Muscle of leg (tissue), 11 donors: Measurements from ENCODE around the gene MPO. TPM values are rescaled to one million over a fixed set of nuclear protein-coding genes. Genes with fewer than 3 reads are reported as not detected.
A peak's percentile ranks its signal among the peaks of the same experiment; 100 is the strongest.

Source experiments
- DNase-seq: peaks from one replicate; pipeline ENCODE4 v3.0.0; 2013
- H3K27ac ChIP-seq: one replicate; pipeline ENCODE4 v1.5.1; 2013; ENCODE audit warnings: mild to moderate bottlenecking, low read length, control low read depth
- H3K27me3 ChIP-seq: one replicate; pipeline ENCODE4 v1.6.1; 2013; ENCODE audit warnings: low read length; ENCODE audit not compliant: control insufficient read depth, insufficient read depth
- H3K36me3 ChIP-seq: one replicate; pipeline ENCODE4 v1.6.1; 2013; ENCODE audit warnings: low read length; ENCODE audit not compliant: control insufficient read depth, insufficient read depth
- H3K4me1 ChIP-seq: one replicate; pipeline ENCODE4 v1.6.1; 2013; ENCODE audit warnings: low read length; ENCODE audit not compliant: control insufficient read depth, insufficient read depth
- H3K4me3 ChIP-seq: one replicate; pipeline ENCODE4 v1.5.1; 2013; ENCODE audit warnings: low read length, control low read depth
- H3K9me3 ChIP-seq: replicated peaks from 2 replicates; pipeline ENCODE4 v1.6.1; 2013; ENCODE audit warnings: low read depth, low read length; ENCODE audit not compliant: control insufficient read depth
- WGBS: methylation state at CpG from one replicate; pipeline ENCODE4 v1.1.5; 2013; ENCODE audit warnings: missing lambda C conversion rate; ENCODE audit not compliant: insufficient coverage; 5-methylcytosine and 5-hydroxymethylcytosine counted together
- polyA plus RNA-seq, 8 donors: library from polyadenylated mRNA; unstranded; fragments of 120-200 nt; gene quantifications; one replicate each; pipeline versions ENCODE4 v1.2.1 to v1.2.3, GENCODE V29; 2013; ENCODE audit warnings: inconsistent platforms in 1 of 8, low replicate concordance in 1 of 8; ENCODE audit not compliant: insufficient read length in 8 of 8, insufficient read depth in 1 of 8
- total RNA-seq: library from RNA; stranded (reverse); fragments of 120-200 nt; gene quantifications from one replicate; pipeline ENCODE4 v1.2.4, GENCODE V29; 2013

MPO gene
- total and polyA plus RNA-seq, 9 donors, result 2.3 to 20.0 (median 10.8) TPM

- peaks cover 46% of the 10 kb centered on the region for H3K27me3 ChIP-seq
- no peak overlapping the region for H3K27ac ChIP-seq
- H3K4me3 ChIP-seq, result no peak overlapping the region
- H3K9me3 ChIP-seq, result no peaks in the 10 kb centered on the region
- no peaks in the 10 kb centered on the region for H3K36me3 ChIP-seq
- 55% methylated on average over 8 of the region's 11 CpGs for WGBS
- H3K4me1 ChIP-seq, result peaks cover 16% of the 10 kb centered on the region
- DNase-seq, result no peak
These were observed 44.6 kb upstream of the MPO start for GRCh38 chr17:58325289-58325726.

DNA sequence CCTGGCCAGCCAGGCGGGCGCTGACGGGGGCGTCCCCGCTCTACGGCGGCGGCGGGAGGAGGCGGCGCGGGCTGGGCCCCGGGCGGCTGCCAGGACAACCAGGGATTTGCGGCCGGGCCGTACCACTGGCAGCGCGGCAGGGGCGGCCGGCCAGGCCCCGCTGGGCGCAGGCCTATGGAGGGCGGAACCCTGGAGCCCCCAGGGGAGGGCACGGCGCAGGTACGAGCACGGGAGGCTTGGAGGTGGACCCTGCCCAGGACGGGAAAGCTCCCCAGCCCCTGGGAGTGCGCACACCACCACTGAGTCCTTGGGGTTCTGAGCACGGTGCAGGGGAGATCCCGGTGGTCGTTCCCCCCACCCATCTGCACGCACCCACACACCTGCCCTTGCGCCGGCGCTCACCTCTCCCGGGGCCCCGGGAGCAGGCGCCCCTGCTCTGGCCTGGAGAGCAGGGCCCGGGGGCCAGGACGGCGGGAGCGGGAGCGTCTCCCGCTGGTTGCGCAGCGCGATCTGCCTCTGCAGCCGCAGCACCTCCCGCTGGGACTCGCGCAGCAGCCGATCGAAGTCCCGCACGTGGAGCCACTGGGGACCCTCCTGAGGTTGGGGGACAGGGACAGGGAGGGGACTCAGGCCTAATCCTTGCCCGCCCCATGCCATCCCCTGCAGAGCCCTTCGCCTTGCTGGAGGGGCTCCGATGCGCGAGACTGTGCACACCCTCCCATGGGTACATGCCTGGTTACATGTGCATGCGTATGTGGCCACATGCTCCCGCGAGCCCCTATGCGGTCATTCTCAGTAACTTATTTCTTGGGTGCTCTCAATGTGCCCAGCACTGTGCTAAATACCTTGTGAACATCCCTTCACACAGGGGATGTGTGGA is 43.9 kb upstream of the MPO start:
- Histone ChIP-seq H3K4me1 (peaks cover 16% of the 10 kb centered on the region), H3K36me3 (no peaks in the 10 kb centered on the region), H3K4me3 (peak overlapping the region; percentile 45), H3K27ac (no peak overlapping the region), H3K9me3 (no peaks in the 10 kb centered on the region), H3K27me3 (peaks cover 46% of the 10 kb centered on the region)
- 6% methylated on average over 64 of the region's 66 CpGs for WGBS
- no peak for DNase-seq

GRCh38 chr17:58324056-58324408 is 43.3 kb upstream of the MPO start:
- Histone ChIP-seq H3K4me3 (peak overlapping the region; percentile 29), H3K9me3 (no peaks in the 10 kb centered on the region), H3K27ac (no peak overlapping the region), H3K36me3 (no peaks in the 10 kb centered on the region), H3K27me3 (peaks cover 42% of the 10 kb centered on the region), H3K4me1 (peaks cover 16% of the 10 kb centered on the region)
- 1% methylated on average over 10 of the region's 13 CpGs for WGBS
- DNase-seq, result no peak

DNA sequence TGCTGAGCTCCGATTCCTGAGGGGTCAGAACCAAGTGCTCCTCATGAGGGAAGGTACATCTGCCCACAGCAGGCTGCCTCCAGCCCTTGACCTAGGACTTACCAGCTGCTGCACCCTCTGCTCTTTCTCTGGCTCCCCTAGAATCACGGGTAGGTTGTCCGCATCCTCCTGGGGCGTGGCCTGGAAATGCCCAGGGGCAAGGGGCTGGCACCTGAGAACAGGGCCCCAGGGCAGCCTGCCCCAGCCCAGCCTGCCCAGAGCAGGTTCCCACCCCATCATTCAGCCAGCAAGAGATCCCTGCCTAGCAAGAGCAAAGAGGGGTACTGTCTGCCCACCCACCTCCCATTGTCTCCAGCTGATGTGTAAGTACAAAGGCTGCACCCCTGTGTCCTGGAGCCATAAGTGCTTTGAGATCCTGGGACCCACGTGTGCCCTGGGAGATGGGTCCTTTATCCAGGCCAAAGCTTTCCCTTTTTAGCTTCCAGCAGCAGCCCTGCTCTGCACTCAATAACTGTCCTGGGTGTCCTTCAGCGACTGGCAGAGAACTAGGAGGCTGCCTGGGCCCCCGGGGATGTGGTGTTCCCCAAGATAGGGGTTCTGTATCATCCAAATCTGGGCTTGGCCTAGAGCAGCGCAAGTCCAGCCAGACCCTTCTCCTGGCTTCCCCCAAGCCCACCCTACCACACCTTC is 42.8 kb upstream of the MPO start:
- Histone ChIP-seq H3K27me3 (peaks cover 38% of the 10 kb centered on the region), H3K4me1 (peaks cover 11% of the 10 kb centered on the region), H3K9me3 (no peaks in the 10 kb centered on the region), H3K27ac (no peak overlapping the region), H3K4me3 (peak overlapping the region; percentile 29), H3K36me3 (no peaks in the 10 kb centered on the region)
- no peak for DNase-seq
- 75% methylated on average over 7 of the region's 8 CpGs for WGBS

DNA sequence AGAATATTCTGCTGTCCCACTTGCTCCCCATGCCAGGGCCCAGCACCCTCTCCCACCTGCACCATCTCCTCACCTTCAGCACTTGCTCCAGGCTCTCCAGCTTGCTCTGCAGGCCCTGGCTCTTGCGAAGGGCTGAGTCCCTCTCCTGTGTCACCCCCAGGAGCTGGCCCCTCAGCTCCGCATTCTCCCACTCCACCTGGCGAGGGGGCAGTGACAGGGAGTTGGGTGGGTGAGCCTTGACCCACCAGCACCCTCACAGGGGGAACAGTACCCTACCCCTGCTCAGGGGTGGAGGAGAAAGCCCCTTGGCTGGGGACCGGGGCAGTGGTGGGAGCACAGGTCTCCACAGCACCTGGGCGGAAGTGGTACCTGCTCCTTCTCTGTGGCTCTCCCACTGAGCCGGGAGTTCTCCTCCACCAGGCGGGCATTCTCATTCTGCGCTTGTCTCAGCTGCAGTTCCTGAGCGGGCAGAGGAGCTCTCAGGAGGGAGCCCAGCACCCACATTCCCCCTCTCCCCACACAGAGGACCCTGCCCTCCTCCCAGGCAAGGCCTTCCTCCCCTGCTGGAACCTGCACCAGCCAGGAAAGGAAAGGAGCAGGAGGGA is 41.9 kb upstream of the MPO start:
- no peak overlapping the region for H3K27ac ChIP-seq
- no peak for DNase-seq
- H3K36me3 ChIP-seq, result no peaks in the 10 kb centered on the region
- H3K27me3 ChIP-seq, result peaks cover 33% of the 10 kb centered on the region
- WGBS, result 88% methylated on average over 4 of the region's 9 CpGs
- H3K4me3 ChIP-seq, result no peak overlapping the region
- H3K9me3 ChIP-seq, result no peaks in the 10 kb centered on the region
- H3K4me1 ChIP-seq, result peaks cover 9% of the 10 kb centered on the region

DNA sequence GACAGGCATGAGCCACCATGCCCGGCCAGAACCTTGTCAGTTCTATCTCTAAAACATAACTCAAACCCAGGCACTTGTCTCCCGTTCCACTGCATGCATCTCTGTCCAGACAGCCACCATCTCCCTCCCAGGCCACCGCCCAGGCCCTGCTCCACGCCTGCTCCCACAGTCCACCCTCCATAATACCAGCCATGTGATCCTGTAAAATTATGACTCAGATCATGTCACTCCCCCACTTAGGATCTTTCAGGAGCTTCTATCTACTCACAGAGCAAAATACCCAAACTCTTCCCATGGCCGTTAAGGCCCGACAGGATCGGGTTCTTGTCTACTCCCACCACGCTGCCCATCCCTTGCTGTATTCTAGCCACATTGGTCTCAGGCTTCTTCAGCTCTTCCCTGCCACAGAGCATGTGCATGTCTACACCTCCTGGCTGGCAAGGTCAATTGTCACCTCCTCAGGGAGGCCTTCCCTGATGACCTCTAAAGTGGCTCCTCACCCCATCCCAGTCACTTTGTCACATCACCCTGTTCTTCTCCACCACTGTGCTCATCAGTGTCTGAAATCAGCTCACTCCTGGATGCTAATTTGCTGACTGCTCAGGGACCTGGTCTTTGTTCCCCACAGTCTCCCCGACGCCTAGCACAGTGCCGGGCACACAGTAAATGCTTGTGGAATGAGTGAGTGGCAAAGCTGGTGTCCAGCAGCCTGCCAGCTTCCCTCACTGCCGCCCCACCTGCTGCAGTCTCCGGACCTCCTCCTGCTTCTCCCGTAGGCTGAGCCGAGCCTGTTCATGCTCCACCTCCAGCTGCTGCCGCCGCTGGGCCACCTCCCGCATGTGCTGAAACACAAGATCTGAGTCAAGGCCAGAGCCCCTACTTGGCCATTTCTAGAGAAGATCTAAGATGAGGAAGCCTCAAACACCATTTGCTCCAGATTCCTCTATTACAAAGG is 41.1 kb upstream of the MPO start:
- Histone ChIP-seq H3K27ac (no peak overlapping the region), H3K4me1 (peaks cover 9% of the 10 kb centered on the region), H3K36me3 (no peaks in the 10 kb centered on the region), H3K4me3 (no peak overlapping the region), H3K27me3 (peaks cover 33% of the 10 kb centered on the region), H3K9me3 (no peaks in the 10 kb centered on the region)
- no peak for DNase-seq
- WGBS, result 90% methylated on average over 12 of the region's 18 CpGs

DNA sequence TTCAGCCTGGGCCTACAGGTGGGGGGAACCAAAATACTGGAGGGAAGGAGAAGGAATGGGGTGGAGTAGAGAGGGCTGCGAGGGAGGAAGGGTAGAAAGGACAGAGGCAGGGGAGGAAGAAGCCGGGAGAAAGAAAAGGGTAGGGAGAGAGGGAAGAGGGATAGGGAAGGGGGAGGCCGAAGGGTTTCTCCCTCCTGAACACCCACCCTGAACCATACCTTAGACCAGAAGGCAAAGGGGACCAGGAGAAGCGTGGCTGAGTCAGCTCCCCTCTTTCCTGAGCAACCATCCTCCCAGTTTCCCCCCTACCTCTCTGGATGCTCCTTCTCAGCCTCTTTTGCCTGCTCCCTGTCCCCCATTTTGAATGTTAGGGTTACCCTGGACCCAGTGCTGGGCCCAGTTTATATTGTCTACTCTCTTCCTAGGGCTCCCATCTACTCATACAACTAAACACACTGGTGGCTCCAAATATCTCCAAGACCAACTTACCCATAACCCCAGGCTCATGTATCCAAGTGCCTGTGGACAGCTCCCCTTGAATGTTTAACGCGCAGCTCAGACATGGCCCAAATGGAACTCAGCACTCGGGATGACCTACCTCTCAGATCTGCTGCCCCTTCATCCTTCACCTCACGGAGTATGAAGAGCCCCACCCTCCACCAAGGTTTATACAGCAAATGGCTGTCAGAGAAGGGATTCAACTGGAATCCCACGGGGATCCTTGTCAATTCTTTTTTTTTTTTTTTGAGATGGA is 40.0 kb upstream of the MPO start:
- no peak overlapping the region for H3K4me3 ChIP-seq
- H3K9me3 ChIP-seq, result no peaks in the 10 kb centered on the region
- H3K36me3 ChIP-seq, result no peaks in the 10 kb centered on the region
- H3K4me1 ChIP-seq, result peaks cover 9% of the 10 kb centered on the region
- WGBS, result 78% methylated on average over 6 of the region's 9 CpGs
- H3K27ac ChIP-seq, result no peak overlapping the region
- H3K27me3 ChIP-seq, result peaks cover 30% of the 10 kb centered on the region
- no peak for DNase-seq

DNA sequence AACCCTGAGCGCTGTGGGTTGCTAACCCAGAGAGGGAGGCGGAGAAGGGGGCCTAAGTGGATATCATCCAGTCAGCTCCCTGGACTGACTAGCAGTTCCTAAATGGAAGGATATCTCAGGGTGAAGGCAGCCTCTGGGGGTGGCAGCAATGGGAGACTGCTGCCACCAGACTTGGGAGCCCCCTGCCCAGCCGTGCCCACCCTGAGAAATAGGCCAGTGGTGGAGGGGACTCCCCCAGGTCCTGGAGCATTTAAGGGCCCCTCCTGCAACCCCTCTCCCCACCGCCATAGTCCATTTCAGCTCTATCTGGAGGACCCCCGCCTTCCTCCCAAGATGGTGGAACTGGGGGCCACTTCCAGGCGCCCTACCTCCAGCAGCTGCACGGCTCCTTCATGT is 39.4 kb upstream of the MPO start:
- Histone ChIP-seq H3K36me3 (no peaks in the 10 kb centered on the region), H3K27ac (no peak overlapping the region), H3K9me3 (no peaks in the 10 kb centered on the region), H3K27me3 (peaks cover 24% of the 10 kb centered on the region), H3K4me3 (no peak overlapping the region), H3K4me1 (peaks cover 9% of the 10 kb centered on the region)
- 88% methylated on average over 4 of the region's 7 CpGs for WGBS
- DNase-seq, result no peak
